HuH-7 (cell line): ENCODE data around the gene DAP.
"Not testable (repeated sequence)": the region's sequence is repeated elsewhere in the genome, so short reads cannot be mapped to it uniquely, and the experiment has no call there.

Experiments
- DNase-seq: peaks from one replicate; pipeline ENCODE4 v3.0.0; 2011; ENCODE audit warnings: low spot score

The DAP gene

GRCh38 chr5:10653043-10653442 is 108.0 kb downstream of the DAP start:
- no peak for DNase-seq

- DNase-seq = no peak
These were observed 108.4 kb downstream of the DAP start for GRCh38 chr5:10652606-10653005.

- no peak for DNase-seq
These were observed 108.9 kb downstream of the DAP start for GRCh38 chr5:10652151-10652550.

GRCh38 chr5:10649666-10650380 is 111.2 kb downstream of the DAP start:
- no peak for DNase-seq

- DNase-seq = no peak
These were observed 112.0 kb downstream of the DAP start for GRCh38 chr5:10648806-10649665.

GRCh38 chr5:10647640-10648039 is 113.4 kb downstream of the DAP start:
- no peak for DNase-seq

- DNase-seq = no peak
These were observed 115.4 kb downstream of the DAP start for GRCh38 chr5:10645671-10646070.

- DNase-seq = no peak
These were observed 115.9 kb downstream of the DAP start for GRCh38 chr5:10645146-10645545.

GRCh38 chr5:10644192-10644591 is 116.8 kb downstream of the DAP start:
- DNase-seq = no peak

GRCh38 chr5:10642367-10642766 is 118.7 kb downstream of the DAP start:
- DNase-seq = no peak

GRCh38 chr5:10639846-10640368 is 121.1 kb downstream of the DAP start:
- DNase-seq = no peak

GRCh38 chr5:10638723-10639122 is 122.3 kb downstream of the DAP start:
- not testable (repeated sequence) for DNase-seq

GRCh38 chr5:10637944-10638343 is 123.1 kb downstream of the DAP start:
- DNase-seq = no peak

- DNase-seq = no peak
These were observed 124.5 kb downstream of the DAP start for GRCh38 chr5:10636363-10637142.

GRCh38 chr5:10635867-10636350 is 125.1 kb downstream of the DAP start:
- no peak for DNase-seq

GRCh38 chr5:10635257-10635866 is 125.7 kb downstream of the DAP start:
- no peak for DNase-seq

- DNase-seq = no peak
These were observed 126.5 kb downstream of the DAP start for GRCh38 chr5:10634562-10634961.

GRCh38 chr5:10634050-10634449 is 127.0 kb downstream of the DAP start:
- DNase-seq = no peak

GRCh38 chr5:10633271-10634049 is 127.6 kb downstream of the DAP start:
- DNase-seq = no peak

- no peak for DNase-seq
These were observed 128.8 kb downstream of the DAP start for GRCh38 chr5:10632110-10632761.
